CD4-positive, CD25-positive, alpha-beta regulatory T cell (primary cell): ENCODE results near the gene CLEC2B. TPM values are rescaled to one million over a fixed set of nuclear protein-coding genes. Genes with fewer than 3 reads are reported as not detected.

Experiments
- ATAC-seq, 2 donors: fragments of 150-1000 bp; cut with Tn5 transposase; one replicate each; pipeline ENCODE4 v1.10.0; 2021; ENCODE audit warnings: low read depth in 2 of 2, moderate number of reproducible peaks in 2 of 2, moderate library complexity in 1 of 2
- DNase-seq, 3 donors: peaks; one replicate each; pipeline versions ENCODE4 v3.0.0 to v3.0.0-alpha.2; 2012 to 2022; ENCODE audit warnings: mixed read lengths in 1 of 3
- H3K27ac ChIP-seq: one replicate; pipeline ENCODE4 v1.7.0; 2013; ENCODE audit warnings: mild to moderate bottlenecking, low read length; ENCODE audit not compliant: insufficient read depth, poor library complexity, severe bottlenecking
- H3K27me3 ChIP-seq: one replicate; pipeline ENCODE4 v1.7.0; 2013; ENCODE audit warnings: low read length; ENCODE audit not compliant: control insufficient read depth, insufficient read depth
- H3K36me3 ChIP-seq: one replicate; pipeline ENCODE4 v1.7.0; 2013; ENCODE audit warnings: mild to moderate bottlenecking, low read length, moderate library complexity; ENCODE audit not compliant: control insufficient read depth, insufficient read depth
- H3K4me1 ChIP-seq: 2 replicates; pipeline ENCODE4 v1.7.0; 2013; ENCODE audit warnings: mild to moderate bottlenecking, low read length; ENCODE audit not compliant: insufficient read depth, control insufficient read depth, poor library complexity, severe bottlenecking
- H3K4me3 ChIP-seq: one replicate; pipeline ENCODE4 v1.7.0; 2013; ENCODE audit warnings: low read depth, mild to moderate bottlenecking, low read length, moderate library complexity
- H3K9me3 ChIP-seq, 2 experiments: 1 replicate in 1 of 2; 2 replicates in 1 of 2; pipeline ENCODE4 v1.7.0; 2013; ENCODE audit warnings: low read length in 2 of 2, mild to moderate bottlenecking in 1 of 2, moderate library complexity in 1 of 2; ENCODE audit not compliant: control insufficient read depth in 2 of 2
- H3K27ac Mint-ChIP-seq, 3 donors: one replicate each; pipeline ENCODE4 v1.8.0; 2020 to 2022; ENCODE audit warnings: mild to moderate bottlenecking in 3 of 3, mixed read lengths in 3 of 3, moderate library complexity in 2 of 3
- H3K27me3 Mint-ChIP-seq: one replicate; pipeline ENCODE4 v1.8.0; 2022; ENCODE audit warnings: mild to moderate bottlenecking, mixed read lengths
- H3K36me3 Mint-ChIP-seq: one replicate; pipeline ENCODE4 v1.8.0; 2020; ENCODE audit warnings: mixed read lengths
- H3K4me1 Mint-ChIP-seq, 4 donors: one replicate each; pipeline ENCODE4 v1.8.0; 2020 to 2022; ENCODE audit warnings: mixed read lengths in 4 of 4, mild to moderate bottlenecking in 1 of 4
- H3K4me3 Mint-ChIP-seq, 4 donors: one replicate each; pipeline ENCODE4 v1.8.0; 2020 to 2022; ENCODE audit warnings: mild to moderate bottlenecking in 4 of 4, mixed read lengths in 4 of 4, moderate library complexity in 3 of 4
- H3K9me3 Mint-ChIP-seq, 7 donors: one replicate each; pipeline ENCODE4 v1.8.0; 2020 to 2022; ENCODE audit warnings: mixed read lengths in 7 of 7, mild to moderate bottlenecking in 3 of 7, moderate library complexity in 2 of 7
- polyA plus RNA-seq, 4 donors: library from polyadenylated mRNA; unstranded; fragments of 300-500 nt; fragmentation: Illumina TruSeq; gene quantifications; one replicate each; pipeline ENCODE4 v1.2.3, GENCODE V29; 2021
- total RNA-seq: library from RNA; stranded (reverse); gene quantifications from one replicate; pipeline ENCODE4 v1.2.3, GENCODE V29; 2022

Gene CLEC2B
- total and polyA plus RNA-seq, 5 donors from 2014 or later, result 32.8 to 90.8 (median 52.7) TPM

DNA sequence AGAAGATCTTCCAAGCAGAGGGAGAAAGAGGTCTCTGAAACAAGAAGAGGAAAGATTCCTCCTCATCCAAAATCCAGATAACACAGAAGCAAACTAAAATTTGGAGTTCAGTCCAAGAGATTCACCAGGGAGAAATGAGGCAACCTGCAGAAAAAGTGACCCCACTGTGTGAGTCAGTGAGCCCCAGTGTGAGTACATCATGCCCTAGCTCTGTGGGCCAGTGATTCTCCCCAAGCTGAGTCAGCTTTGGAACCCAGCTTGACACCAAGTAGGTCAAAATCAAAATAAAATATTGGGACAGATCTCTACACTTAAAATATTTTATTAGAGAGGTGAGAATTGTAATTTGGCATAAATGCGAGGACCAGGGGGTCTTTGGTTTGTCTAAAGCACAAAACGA, 17.2 kb downstream of the CLEC2B start:
- Histone ChIP-seq H3K27me3 (no peaks in the 10 kb centered on the region), H3K27ac (no peak overlapping the region), H3K36me3 (peaks cover 44% of the 10 kb centered on the region), H3K4me1 (no peaks in the 10 kb centered on the region), H3K4me3 (no peak overlapping the region), H3K9me3 (peaks cover 0 to 5% of the 10 kb centered on the region in 2 experiments)
- ATAC-seq (no peak), DNase-seq (no peak)
- H3K27me3 Mint-ChIP-seq, result peaks cover 4% of the 10 kb centered on the region
- peaks cover 10 to 28% (median 13%) of the 10 kb centered on the region in 4 donors for H3K4me1 Mint-ChIP-seq
- no peak overlapping the region for H3K4me3 Mint-ChIP-seq
- peaks cover 51% of the 10 kb centered on the region for H3K36me3 Mint-ChIP-seq
- peaks cover 0 to 16% (median 6%) of the 10 kb centered on the region in 7 donors for H3K9me3 Mint-ChIP-seq
- H3K27ac Mint-ChIP-seq, result no peak overlapping the region

DNA sequence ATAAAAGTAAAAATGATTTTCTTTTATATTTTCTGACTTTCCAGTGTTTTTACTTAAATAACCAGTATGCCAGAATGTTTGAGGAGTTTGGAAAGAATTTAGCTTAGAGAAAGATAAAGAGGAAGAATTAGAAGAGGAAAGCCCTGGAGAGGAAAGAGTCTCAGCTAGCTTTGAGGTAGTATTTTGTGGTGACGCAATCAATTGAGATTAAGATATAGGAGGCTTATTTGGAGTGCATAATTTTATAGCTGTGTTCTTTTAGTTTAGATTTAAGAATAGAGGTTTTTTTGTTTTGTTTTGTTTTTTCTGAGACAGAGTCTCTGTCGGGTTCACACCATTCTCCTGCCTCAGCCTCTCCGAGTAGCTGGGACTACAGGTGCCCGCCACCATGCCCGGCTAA, 18.1 kb downstream of the CLEC2B start:
- H3K9me3 Mint-ChIP-seq, result peaks cover 0 to 25% (median 13%) of the 10 kb centered on the region in 7 donors
- Histone ChIP-seq H3K36me3 (peaks cover 36% of the 10 kb centered on the region), H3K27ac (no peak overlapping the region), H3K27me3 (no peaks in the 10 kb centered on the region), H3K4me3 (no peak overlapping the region), H3K4me1 (no peaks in the 10 kb centered on the region), H3K9me3 (peaks cover 0 to 5% of the 10 kb centered on the region in 2 experiments)
- peaks cover 48% of the 10 kb centered on the region for H3K36me3 Mint-ChIP-seq
- DNase-seq, result no peak
- no peak for ATAC-seq
- no peak overlapping the region for H3K27ac Mint-ChIP-seq
- peak overlapping the region in 1 of 4 donors; percentile 44 for H3K4me3 Mint-ChIP-seq
- H3K4me1 Mint-ChIP-seq, result peaks cover 6 to 20% (median 8%) of the 10 kb centered on the region in 4 donors
- peaks cover 4% of the 10 kb centered on the region for H3K27me3 Mint-ChIP-seq

DNA sequence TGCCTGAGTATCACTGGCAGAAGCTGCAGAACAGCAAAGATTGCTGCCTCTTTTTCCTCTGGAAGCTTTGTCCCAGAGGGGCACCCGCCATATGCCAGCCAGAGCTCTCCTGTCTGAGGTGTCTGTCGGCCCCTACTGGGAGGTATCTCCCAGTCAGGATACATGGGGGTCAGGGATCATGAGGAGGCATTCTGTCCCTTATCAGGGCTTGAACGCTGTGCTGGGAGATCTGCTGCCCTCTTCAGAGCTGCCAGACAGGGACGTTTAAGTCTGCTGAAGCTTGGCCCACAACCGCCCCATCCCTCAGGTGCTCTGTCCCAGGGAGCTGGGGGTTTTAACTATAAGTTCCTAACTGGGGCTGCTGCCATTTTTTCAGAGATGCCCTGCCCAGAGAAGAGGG, 20.3 kb downstream of the CLEC2B start:
- Mint-ChIP-seq H3K4me3 (no peak overlapping the region), H3K27ac (no peak overlapping the region), H3K27me3 (peaks cover 14% of the 10 kb centered on the region), H3K36me3 (peaks cover 31% of the 10 kb centered on the region), H3K9me3 (peaks cover 0 to 30% (median 15%) of the 10 kb centered on the region in 7 donors), H3K4me1 (peaks cover 0 to 8% (median 4%) of the 10 kb centered on the region in 4 donors)
- Histone ChIP-seq H3K27me3 (peaks cover 1% of the 10 kb centered on the region), H3K36me3 (peaks cover 17% of the 10 kb centered on the region), H3K27ac (no peak overlapping the region), H3K4me1 (no peaks in the 10 kb centered on the region), H3K9me3 (peaks cover 0 to 5% of the 10 kb centered on the region in 2 experiments), H3K4me3 (no peak overlapping the region)
- ATAC-seq (no peak), DNase-seq (no peak)

DNA sequence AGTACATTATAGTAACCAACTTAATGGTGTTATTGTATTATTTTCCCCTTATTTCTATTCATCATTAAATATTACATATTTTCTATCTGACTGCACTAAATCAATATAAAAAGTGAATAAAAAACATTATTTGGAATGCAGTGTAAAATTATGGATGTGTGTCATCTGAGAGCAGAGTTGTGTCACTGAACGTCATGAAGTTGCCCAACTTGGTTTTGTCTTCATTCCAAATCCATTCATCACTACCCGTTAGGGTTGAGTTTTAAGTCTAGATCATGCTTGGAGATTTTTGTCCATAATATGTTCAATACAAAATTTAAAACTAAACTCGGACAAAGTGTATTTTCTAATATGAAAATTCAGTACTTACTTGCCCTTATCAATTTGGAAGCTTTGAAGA, 25.7 kb downstream of the CLEC2B start:
- ATAC-seq, result no peak
- Histone ChIP-seq H3K27ac (no peak overlapping the region), H3K4me1 (no peaks in the 10 kb centered on the region), H3K4me3 (no peak overlapping the region), H3K36me3 (no peaks in the 10 kb centered on the region), H3K27me3 (peaks cover 2% of the 10 kb centered on the region), H3K9me3 (peaks cover 0 to 5% of the 10 kb centered on the region in 2 experiments)
- no peak overlapping the region for H3K27ac Mint-ChIP-seq
- no peaks in the 10 kb centered on the region for H3K4me1 Mint-ChIP-seq
- peaks cover 0 to 25% (median 14%) of the 10 kb centered on the region in 7 donors for H3K9me3 Mint-ChIP-seq
- H3K4me3 Mint-ChIP-seq, result no peak overlapping the region
- H3K36me3 Mint-ChIP-seq, result no peaks in the 10 kb centered on the region
- H3K27me3 Mint-ChIP-seq, result peaks cover 10% of the 10 kb centered on the region
- no peak for DNase-seq

DNA sequence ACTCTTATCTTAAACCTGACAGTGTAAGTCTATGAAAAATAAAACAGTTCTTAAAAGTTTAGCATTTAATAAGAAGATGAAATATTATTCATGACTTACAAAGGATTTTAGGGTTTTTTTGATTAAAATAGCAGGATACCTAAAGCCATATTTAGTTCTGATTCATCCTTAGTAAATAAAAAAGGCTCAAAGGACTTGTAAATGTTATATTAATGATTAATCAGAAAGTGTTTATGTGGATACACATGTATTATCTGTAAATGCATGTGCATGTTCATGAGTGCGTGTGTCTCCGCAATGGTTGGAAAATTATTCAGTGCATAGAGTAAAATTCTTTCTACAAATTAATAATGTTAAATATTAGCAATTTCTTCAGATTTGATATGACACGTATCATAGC, 37.4 kb downstream of the CLEC2B start:
- DNase-seq (no peak), ATAC-seq (no peak)
- no peak overlapping the region for H3K27ac ChIP-seq
- Mint-ChIP-seq H3K27ac (no peak overlapping the region), H3K27me3 (peaks cover 31% of the 10 kb centered on the region), H3K36me3 (no peaks in the 10 kb centered on the region), H3K4me3 (no peak overlapping the region), H3K9me3 (peaks cover 0 to 1% (median 0%) of the 10 kb centered on the region in 7 donors), H3K4me1 (no peaks in the 10 kb centered on the region)
- no peaks in the 10 kb centered on the region for H3K9me3 ChIP-seq
- H3K36me3 ChIP-seq, result no peaks in the 10 kb centered on the region
- H3K4me1 ChIP-seq, result no peaks in the 10 kb centered on the region
- peaks cover 5% of the 10 kb centered on the region for H3K27me3 ChIP-seq
- H3K4me3 ChIP-seq, result no peak overlapping the region

DNA sequence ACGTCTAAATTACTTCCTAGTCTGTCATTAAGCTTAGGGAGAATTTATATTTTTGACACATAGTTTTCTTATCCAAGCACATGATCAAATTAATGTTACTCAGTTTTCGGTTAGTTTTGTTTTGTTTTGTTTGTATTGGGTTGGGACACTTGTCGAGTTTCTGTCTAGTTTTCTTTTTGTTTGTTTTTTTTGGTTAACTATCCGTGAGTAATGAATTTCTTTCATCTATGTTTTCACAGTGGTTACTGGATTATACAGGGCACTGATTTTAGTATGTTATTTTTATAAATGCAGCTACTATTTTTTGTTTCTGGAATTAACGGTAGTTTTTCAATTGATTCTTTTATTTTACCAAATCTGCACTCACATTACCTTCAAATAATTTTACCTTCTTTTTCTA, 39.2 kb downstream of the CLEC2B start:
- H3K4me1 ChIP-seq, result no peaks in the 10 kb centered on the region
- ATAC-seq, result no peak
- H3K4me3 Mint-ChIP-seq, result no peak overlapping the region
- H3K27ac Mint-ChIP-seq, result no peak overlapping the region
- no peak overlapping the region for H3K4me3 ChIP-seq
- no peaks in the 10 kb centered on the region for H3K36me3 ChIP-seq
- H3K27me3 Mint-ChIP-seq, result peaks cover 45% of the 10 kb centered on the region
- no peaks in the 10 kb centered on the region for H3K36me3 Mint-ChIP-seq
- H3K9me3 ChIP-seq, result no peaks in the 10 kb centered on the region
- H3K27ac ChIP-seq, result no peak overlapping the region
- peaks cover 0 to 1% (median 0%) of the 10 kb centered on the region in 7 donors for H3K9me3 Mint-ChIP-seq
- peaks cover 10% of the 10 kb centered on the region for H3K27me3 ChIP-seq
- peaks cover 0 to 2% (median 0%) of the 10 kb centered on the region in 4 donors for H3K4me1 Mint-ChIP-seq
- DNase-seq, result no peak

DNA sequence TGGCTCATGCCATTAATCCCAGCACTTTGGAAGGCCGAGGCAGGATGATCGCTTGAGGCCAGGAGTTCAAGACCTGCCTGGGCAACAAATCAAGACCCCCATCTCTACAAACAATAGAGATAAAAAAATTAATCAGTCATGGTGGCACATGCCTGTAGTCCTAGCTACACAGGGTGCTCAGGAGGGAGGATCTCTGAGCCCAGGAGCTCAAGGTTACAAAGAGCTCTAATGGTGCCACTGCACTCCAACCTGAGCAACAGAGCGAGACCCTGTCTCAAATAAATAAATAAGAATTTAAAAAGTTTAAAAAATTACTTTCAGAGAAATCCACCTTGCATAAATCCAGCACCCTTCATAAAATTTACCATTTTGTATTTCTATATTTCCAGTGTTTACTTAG, 39.7 kb downstream of the CLEC2B start:
- DNase-seq (no peak), ATAC-seq (no peak)
- Histone ChIP-seq H3K9me3 (no peaks in the 10 kb centered on the region), H3K4me3 (no peak overlapping the region), H3K27me3 (peaks cover 10% of the 10 kb centered on the region), H3K4me1 (no peaks in the 10 kb centered on the region), H3K36me3 (no peaks in the 10 kb centered on the region), H3K27ac (no peak overlapping the region)
- Mint-ChIP-seq H3K9me3 (peaks cover 0 to 1% (median 0%) of the 10 kb centered on the region in 7 donors), H3K4me3 (no peak overlapping the region), H3K27ac (no peak overlapping the region), H3K4me1 (peaks cover 0 to 2% (median 0%) of the 10 kb centered on the region in 4 donors), H3K27me3 (peaks cover 50% of the 10 kb centered on the region), H3K36me3 (no peaks in the 10 kb centered on the region)

DNA sequence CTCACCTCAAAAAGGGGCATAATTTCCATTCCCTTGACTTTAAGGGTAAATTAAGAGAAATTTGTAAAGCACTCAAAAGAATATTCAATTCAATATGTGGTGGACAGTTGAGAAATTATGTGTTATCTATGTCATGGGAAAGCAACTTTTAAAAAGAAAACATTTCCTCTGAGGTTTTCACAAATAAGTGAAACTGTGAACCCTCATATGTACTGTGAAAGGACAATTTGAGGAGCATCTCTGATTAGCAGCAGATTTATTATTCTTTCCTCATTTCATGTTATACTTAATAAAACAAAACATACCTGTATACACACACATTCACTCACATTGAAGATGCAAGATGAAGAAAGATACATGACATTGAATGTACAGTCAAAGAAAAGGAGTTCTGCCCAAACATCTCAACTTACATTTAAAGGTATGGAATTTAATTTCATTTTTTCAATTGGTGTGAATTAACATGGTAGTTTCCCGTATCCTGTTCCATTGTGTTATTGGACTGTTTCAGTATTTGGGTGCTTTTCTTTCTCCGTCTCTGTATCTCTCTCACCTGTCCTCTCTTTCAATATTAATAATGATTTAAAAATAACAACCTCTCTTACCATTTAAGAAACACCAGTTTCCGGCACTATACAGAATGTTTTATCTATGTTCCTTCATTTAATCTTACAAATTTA, 41.8 kb downstream of the CLEC2B start, which contains the start of gene KLRF1:
KLRF1 (plus strand) TSS at position 273 of the 680 bp plus-strand sequence; CDS start at position 337, 64 bp downstream.
- H3K9me3 Mint-ChIP-seq, result peaks cover 0 to 6% (median 0%) of the 10 kb centered on the region in 7 donors
- no peak within 1 kb of the TSS for H3K4me3 Mint-ChIP-seq
- ATAC-seq (no peak), DNase-seq (no peak)
- H3K27ac ChIP-seq, result no peak within 1 kb of the TSS
- H3K36me3 Mint-ChIP-seq, result no peaks in the 10 kb centered on the region
- no peaks in the 10 kb centered on the region for H3K9me3 ChIP-seq
- no peak within 1 kb of the TSS for H3K4me3 ChIP-seq
- H3K4me1 ChIP-seq, result no peaks in the 10 kb centered on the region
- H3K4me1 Mint-ChIP-seq, result peaks cover 0 to 2% (median 0%) of the 10 kb centered on the region in 4 donors
- peaks cover 65% of the 10 kb centered on the region for H3K27me3 Mint-ChIP-seq
- peaks cover 18% of the 10 kb centered on the region for H3K27me3 ChIP-seq
- H3K36me3 ChIP-seq, result no peaks in the 10 kb centered on the region
- no peak within 1 kb of the TSS for H3K27ac Mint-ChIP-seq
